Loucy (cell line): ENCODE measurements around the gene ALDH1L1.

ENCODE experiments used
- CTCF ChIP-seq: fragments of 200-600 bp; sonication (generic); conservative IDR thresholded peaks from 2 replicates; pipeline ENCODE4 v1.5.1; 2014; ENCODE audit warnings: mild to moderate bottlenecking, antibody characterized with exemption, low read length
- EZH2phosphoT487 ChIP-seq: fragments of 200-600 bp; IDR thresholded peaks from 2 replicates; pipeline ENCODE4 v1.6.1; 2018; ENCODE audit warnings: antibody characterized with exemption, mild to moderate bottlenecking, moderate library complexity, borderline replicate concordance

GRCh38 chr3:126124148-126124868 is 56.1 kb downstream of the ALDH1L1 start:
- TF ChIP-seq CTCF (no peak), EZH2phosphoT487 (no peak)
